BE2C (cell line): ENCODE results near the gene MAN1C1.

ENCODE experiments used
- DNase-seq: peaks from one replicate; pipeline ENCODE4 v3.0.0-alpha.2; 2020
- H3K27me3 ChIP-seq: fragments of 250-450 bp; sonication (Bioruptor Pico); 2 replicates; pipeline ENCODE4 v1.5.1; 2020; ENCODE audit warnings: mild to moderate bottlenecking
- H3K36me3 ChIP-seq: fragments of 250-450 bp; sonication (Bioruptor Pico); 2 replicates; pipeline ENCODE4 v1.5.1; 2020; ENCODE audit warnings: mild to moderate bottlenecking
- H3K4me1 ChIP-seq: fragments of 250-450 bp; sonication (Bioruptor Pico); 2 replicates; pipeline ENCODE4 v1.5.1; 2020
- H3K4me3 ChIP-seq: 2 replicates; pipeline ENCODE4 v1.5.1; 2011; ENCODE audit warnings: low read depth, low read length
- H3K9me3 ChIP-seq: fragments of 250-450 bp; sonication (Bioruptor Pico); 2 replicates; pipeline ENCODE4 v1.5.1; 2020
- CTCF ChIP-seq: IDR thresholded peaks from 2 replicates; pipeline ENCODE4 v1.5.1; 2012; ENCODE audit warnings: mild to moderate bottlenecking, low read depth, low read length

MAN1C1 gene

DNA sequence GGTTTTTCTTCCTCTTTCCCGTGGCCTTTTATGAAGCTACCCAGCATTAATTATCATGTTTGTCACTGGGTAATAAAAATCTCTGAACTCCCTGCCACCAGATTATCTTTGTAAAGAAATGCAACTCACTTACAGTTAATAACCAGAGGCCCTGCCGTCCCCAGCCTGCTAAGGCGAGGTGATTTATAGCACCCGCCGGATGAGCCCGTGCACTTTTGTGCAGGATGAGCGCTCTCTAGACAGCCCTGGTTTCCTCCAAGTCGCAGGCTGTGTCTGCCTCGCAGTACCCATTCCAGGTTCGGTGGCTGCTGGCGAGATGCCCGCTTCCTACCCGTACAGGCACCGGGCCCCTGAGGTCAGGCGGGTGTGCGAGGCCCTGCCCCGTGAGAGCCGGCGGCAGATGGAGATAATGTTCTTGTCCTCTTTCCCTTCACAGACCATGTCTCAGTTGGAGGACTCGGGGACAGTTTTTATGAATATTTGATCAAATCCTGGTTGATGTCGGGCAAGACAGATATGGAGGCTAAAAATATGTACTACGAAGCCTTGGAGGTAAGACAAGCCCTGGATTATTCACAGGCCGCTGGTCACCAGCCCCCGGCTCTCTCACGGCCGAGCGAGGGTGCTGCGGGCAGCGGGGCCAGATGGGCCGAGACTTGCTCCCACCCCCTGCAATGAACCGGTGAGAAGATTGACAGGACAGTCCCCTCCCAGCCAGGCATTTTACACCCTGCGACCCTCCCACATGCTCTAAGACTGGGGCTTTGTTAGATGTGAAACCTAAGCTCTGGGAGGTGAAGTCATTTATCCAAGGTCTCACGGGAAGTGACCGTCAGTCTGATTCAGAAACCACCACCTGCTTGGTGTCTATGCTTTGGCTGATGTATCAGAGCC lies 154.9 kb downstream of the MAN1C1 start:
- TF ChIP-seq CTCF: no peak
- H3K4me3 ChIP-seq: 0 out of 2 replicates have a peak overlapping the region, but pooled peaks have one; percentile 11
- peak; percentile 78 for DNase-seq
- no peaks in the 10 kb centered on the region for H3K36me3 ChIP-seq
- peaks cover 13% of the 10 kb centered on the region for H3K4me1 ChIP-seq
- H3K9me3 ChIP-seq: no peaks in the 10 kb centered on the region
- no peaks in the 10 kb centered on the region for H3K27me3 ChIP-seq

DNA sequence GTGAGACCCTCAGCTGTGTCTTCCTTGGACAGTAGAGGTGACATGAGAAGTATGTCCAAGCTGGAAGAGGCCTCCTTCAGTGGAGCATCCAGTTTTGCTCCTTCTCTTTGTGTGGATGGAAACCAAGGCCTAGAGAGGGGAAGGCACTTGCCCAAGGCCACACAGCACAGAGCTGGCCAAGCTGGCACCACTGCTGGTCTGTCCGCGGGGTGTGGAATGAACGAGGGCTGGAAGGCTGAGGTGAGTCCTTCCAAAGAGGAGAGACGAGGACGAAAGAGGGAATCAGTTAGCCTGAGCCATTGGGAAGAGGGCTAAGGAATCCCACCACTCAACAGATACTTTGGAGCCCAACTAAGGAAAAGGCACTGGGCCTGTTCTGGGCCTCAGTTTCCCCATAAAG lies 155.6 kb downstream of the MAN1C1 start:
- Histone ChIP-seq H3K27me3 (no peaks in the 10 kb centered on the region), H3K36me3 (no peaks in the 10 kb centered on the region), H3K4me3 (no peak overlapping the region), H3K9me3 (no peaks in the 10 kb centered on the region), H3K4me1 (peaks cover 13% of the 10 kb centered on the region)
- no peak for DNase-seq
- TF ChIP-seq CTCF: no peak

GRCh38 chr1:25772692-25773245 lies 156.2 kb downstream of the MAN1C1 start:
- Histone ChIP-seq H3K4me1 (peaks cover 13% of the 10 kb centered on the region), H3K27me3 (no peaks in the 10 kb centered on the region), H3K4me3 (no peak overlapping the region), H3K36me3 (no peaks in the 10 kb centered on the region), H3K9me3 (no peaks in the 10 kb centered on the region)
- no peak for DNase-seq
- no peak for TF ChIP-seq CTCF

GRCh38 chr1:25773441-25774125 lies 157.0 kb downstream of the MAN1C1 start:
- H3K4me1 ChIP-seq: peaks cover 13% of the 10 kb centered on the region

DNA sequence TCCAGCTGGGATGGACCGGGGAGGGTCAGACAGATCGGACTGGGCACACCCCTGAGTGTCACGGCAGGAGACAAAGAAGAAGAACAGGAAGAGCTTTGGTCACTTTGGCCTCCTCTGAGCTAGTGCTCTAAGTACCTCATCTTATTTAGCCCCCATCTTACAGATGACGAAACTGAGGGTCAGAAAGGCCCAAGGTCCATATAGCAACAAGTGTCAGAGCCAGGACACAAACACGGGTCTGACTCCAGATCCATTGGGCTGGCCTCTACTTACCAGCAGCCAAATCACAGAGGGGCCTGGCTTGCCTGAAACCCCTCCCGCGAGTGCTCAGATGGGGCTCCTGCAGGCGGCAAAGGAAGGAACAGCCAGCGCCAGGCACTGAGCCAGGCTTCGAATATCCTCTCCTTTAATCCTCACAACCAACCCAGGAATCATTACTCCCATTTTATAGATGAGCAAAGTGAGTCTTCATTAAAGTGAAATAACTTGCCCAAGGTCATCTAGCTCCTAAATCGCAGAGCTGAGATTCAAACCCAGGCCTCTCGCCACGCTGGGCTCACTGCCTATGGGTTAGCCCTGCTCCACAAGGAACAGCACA lies 157.7 kb downstream of the MAN1C1 start:
- peaks cover 13% of the 10 kb centered on the region for H3K4me1 ChIP-seq
- no peak overlapping the region for H3K4me3 ChIP-seq

More at GRCh38 chr1:25773441-25774125, 157.0 kb downstream of the MAN1C1 start:
- Histone ChIP-seq H3K36me3 (no peaks in the 10 kb centered on the region), H3K4me3 (no peak overlapping the region), H3K9me3 (no peaks in the 10 kb centered on the region), H3K27me3 (no peaks in the 10 kb centered on the region)
- peak; percentile 42 for DNase-seq
- TF ChIP-seq CTCF: no peak

More for the DNA sequence above, 157.7 kb downstream of the MAN1C1 start:
- Histone ChIP-seq H3K27me3 (no peaks in the 10 kb centered on the region), H3K9me3 (no peaks in the 10 kb centered on the region), H3K36me3 (no peaks in the 10 kb centered on the region)
- no peak for TF ChIP-seq CTCF
- DNase-seq: no peak
